Activated naive CD8-positive, alpha-beta T cell treated with anti-CD3 and anti-CD28 coated beads, Interleukin-2, amount 50 U/mL, for 16 hours (primary cell): Measurements from ENCODE around the gene SLC16A8.

Source experiments
- DNase-seq: peaks from one replicate; pipeline ENCODE4 v3.0.0-alpha.2; 2020; ENCODE audit warnings: low read depth, low spot score

Gene SLC16A8

GRCh38 chr22:38072322-38073149 lies 11.4 kb downstream of the SLC16A8 start:
- DNase-seq = no peak

GRCh38 chr22:38071421-38072321 lies 12.3 kb downstream of the SLC16A8 start:
- DNase-seq = no peak

- DNase-seq = no peak
These were observed 13.6 kb downstream of the SLC16A8 start for GRCh38 chr22:38070250-38070921.

GRCh38 chr22:38069372-38070249 lies 14.4 kb downstream of the SLC16A8 start:
- DNase-seq = no peak

- DNase-seq = no peak
These were observed 15.2 kb downstream of the SLC16A8 start for GRCh38 chr22:38068641-38069371.

- DNase-seq = no peak
These were observed 16.1 kb downstream of the SLC16A8 start for GRCh38 chr22:38067761-38068360.

- no peak for DNase-seq
These were observed 17.0 kb downstream of the SLC16A8 start for GRCh38 chr22:38067028-38067415.

- no peak for DNase-seq
These were observed 17.5 kb downstream of the SLC16A8 start for GRCh38 chr22:38066381-38067027.

GRCh38 chr22:38065539-38065938 lies 18.4 kb downstream of the SLC16A8 start:
- DNase-seq = no peak

GRCh38 chr22:38062791-38063190 lies 21.2 kb downstream of the SLC16A8 start:
- DNase-seq = no peak

- peak; percentile 52 for DNase-seq
These were observed 26.8 kb downstream of the SLC16A8 start, which contains the start of gene PICK1 for GRCh38 chr22:38056969-38057891. TSS of gene PICK1 (plus strand) at chr22:38057404. CDS start at chr22:38057810, 406 bp downstream.

GRCh38 chr22:38051900-38052862 lies 31.8 kb downstream of the SLC16A8 start:
- DNase-seq = peak; percentile 62

GRCh38 chr22:38051261-38051660 lies 32.7 kb downstream of the SLC16A8 start:
- no peak for DNase-seq

- DNase-seq = no peak
These were observed 33.3 kb downstream of the SLC16A8 start for GRCh38 chr22:38050720-38051119.

GRCh38 chr22:38049812-38050619 lies 34.0 kb downstream of the SLC16A8 start:
- DNase-seq = no peak

- no peak for DNase-seq
These were observed 37.8 kb downstream of the SLC16A8 start for GRCh38 chr22:38046070-38046748.
